HUES64 (cell line): Measurements from ENCODE around the gene SNTG2.

Source experiments
- H3K27ac ChIP-seq: 2 replicates; pipeline ENCODE4 v1.7.0; 2013; ENCODE audit warnings: low read depth, low read length, inconsistent platforms
- H3K27me3 ChIP-seq: 2 replicates; pipeline ENCODE4 v1.6.1; 2013; ENCODE audit warnings: mild to moderate bottlenecking, low read length; ENCODE audit not compliant: insufficient read depth
- H3K36me3 ChIP-seq: 2 replicates; pipeline ENCODE4 v1.6.1; 2013; ENCODE audit warnings: mild to moderate bottlenecking, low read length; ENCODE audit not compliant: insufficient read depth
- H3K4me1 ChIP-seq: 2 replicates; pipeline ENCODE4 v1.6.1; 2013; ENCODE audit warnings: mild to moderate bottlenecking, low read length, moderate library complexity; ENCODE audit not compliant: insufficient read depth
- H3K4me3 ChIP-seq: 2 replicates; pipeline ENCODE4 v1.5.1; 2013; ENCODE audit warnings: mild to moderate bottlenecking, low read length, moderate library complexity
- H3K9ac ChIP-seq: 2 replicates; pipeline ENCODE4 v1.6.1; 2013; ENCODE audit warnings: mild to moderate bottlenecking, low read depth, low read length
- H3K9me3 ChIP-seq: 2 replicates; pipeline ENCODE4 v1.6.1; 2013; ENCODE audit warnings: low read depth, low read length; ENCODE audit not compliant: insufficient read depth
- WGBS: fragments of 150-250, 120-280 bp; methylation state at CpG from one replicate; pipeline ENCODE4 v1.1.7; 2013; ENCODE audit warnings: missing lambda C conversion rate; 5-methylcytosine and 5-hydroxymethylcytosine counted together

Gene SNTG2

GRCh38 chr2:1363367-1363766 is 412.7 kb downstream of the SNTG2 start:
- H3K9me3 ChIP-seq, result no peaks in the 10 kb centered on the region

DNA sequence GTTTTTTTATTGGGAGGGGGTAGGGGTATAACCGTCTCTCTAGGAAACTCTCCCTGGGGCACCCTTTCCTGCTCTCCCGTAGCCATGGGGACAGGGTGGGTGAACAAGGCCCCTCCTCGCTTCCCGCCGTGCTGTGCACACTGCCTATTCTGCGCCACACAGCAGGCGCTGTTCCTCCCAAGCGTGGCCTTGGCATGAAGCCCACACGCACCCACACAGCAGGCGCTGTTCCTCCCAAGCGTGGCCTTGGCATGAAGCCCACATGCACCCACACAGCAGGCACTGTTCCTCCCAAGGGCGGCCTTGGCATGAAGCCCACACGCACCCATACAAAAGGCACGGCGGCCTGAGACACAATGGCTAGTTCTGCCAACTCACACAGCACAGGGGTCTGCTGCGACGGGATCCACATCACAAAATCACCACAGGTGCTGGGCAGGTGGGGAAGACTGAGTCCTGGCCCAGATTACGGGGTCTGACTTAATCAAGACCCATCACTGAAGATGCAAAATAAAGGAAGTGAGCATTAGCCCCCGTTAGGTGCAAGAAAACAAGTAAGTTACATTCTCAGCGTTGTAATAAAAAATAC is 416.0 kb downstream of the SNTG2 start:
- Histone ChIP-seq H3K9ac (no peak overlapping the region), H3K9me3 (no peaks in the 10 kb centered on the region), H3K4me3 (no peak overlapping the region), H3K36me3 (no peaks in the 10 kb centered on the region), H3K27me3 (no peaks in the 10 kb centered on the region), H3K4me1 (no peaks in the 10 kb centered on the region), H3K27ac (no peak overlapping the region)
- WGBS, result 94% methylated on average over 20 of the region's 20 CpGs

More at GRCh38 chr2:1363367-1363766, 412.7 kb downstream of the SNTG2 start:
- H3K9ac ChIP-seq, result no peak overlapping the region
- WGBS, result 97% methylated on average over 2 of the region's 2 CpGs
- H3K27ac ChIP-seq, result no peak overlapping the region
- H3K36me3 ChIP-seq, result no peaks in the 10 kb centered on the region
- H3K4me3 ChIP-seq, result no peak overlapping the region
- no peaks in the 10 kb centered on the region for H3K27me3 ChIP-seq
- H3K4me1 ChIP-seq, result no peaks in the 10 kb centered on the region

- H3K27me3 ChIP-seq, result no peaks in the 10 kb centered on the region
- 93% methylated on average over 9 of the region's 9 CpGs for WGBS
Observed at GRCh38 chr2:1367601-1368000, 417.0 kb downstream of the SNTG2 start.

DNA sequence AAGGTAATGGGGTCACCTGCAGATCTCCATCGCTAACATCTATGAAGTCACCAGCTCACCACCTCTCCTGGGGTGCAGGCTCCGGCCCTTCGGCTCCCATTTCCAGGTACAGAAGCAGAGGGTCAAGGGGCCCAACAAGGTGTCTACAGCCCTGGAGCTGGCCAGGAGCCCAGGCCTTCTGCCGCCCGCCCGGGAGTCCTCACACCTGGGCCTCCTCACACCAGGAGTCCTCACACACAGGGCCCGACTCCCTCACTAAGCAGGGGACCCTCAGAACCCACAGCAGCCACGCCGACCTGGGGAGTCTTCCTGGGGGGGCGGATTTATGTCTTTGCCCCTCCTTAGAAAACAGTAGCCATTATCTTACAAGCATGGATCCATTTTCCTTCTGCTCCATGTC is 419.3 kb downstream of the SNTG2 start:
- no peak overlapping the region for H3K9ac ChIP-seq
- no peak overlapping the region for H3K4me3 ChIP-seq
- 92% methylated on average over 10 of the region's 10 CpGs for WGBS
- H3K27ac ChIP-seq, result no peak overlapping the region
- H3K4me1 ChIP-seq, result no peaks in the 10 kb centered on the region
- no peaks in the 10 kb centered on the region for H3K9me3 ChIP-seq
- no peaks in the 10 kb centered on the region for H3K27me3 ChIP-seq
- H3K36me3 ChIP-seq, result no peaks in the 10 kb centered on the region

More at GRCh38 chr2:1367601-1368000, 417.0 kb downstream of the SNTG2 start:
- no peaks in the 10 kb centered on the region for H3K4me1 ChIP-seq
- H3K9ac ChIP-seq, result no peak overlapping the region
- no peaks in the 10 kb centered on the region for H3K36me3 ChIP-seq
- no peak overlapping the region for H3K27ac ChIP-seq
- H3K9me3 ChIP-seq, result no peaks in the 10 kb centered on the region
- no peak overlapping the region for H3K4me3 ChIP-seq

GRCh38 chr2:1370461-1370860 is 419.8 kb downstream of the SNTG2 start:
- Histone ChIP-seq H3K4me3 (no peak overlapping the region), H3K9me3 (no peaks in the 10 kb centered on the region), H3K4me1 (no peaks in the 10 kb centered on the region), H3K9ac (no peak overlapping the region), H3K27ac (no peak overlapping the region), H3K36me3 (no peaks in the 10 kb centered on the region), H3K27me3 (no peaks in the 10 kb centered on the region)
- 91% methylated on average over 4 of the region's 4 CpGs for WGBS

- H3K4me1 ChIP-seq, result no peaks in the 10 kb centered on the region
- 95% methylated on average over 11 of the region's 11 CpGs for WGBS
Observed at GRCh38 chr2:1371082-1371481, 420.4 kb downstream of the SNTG2 start.

GRCh38 chr2:1373830-1374229 is 423.2 kb downstream of the SNTG2 start:
- Histone ChIP-seq H3K27me3 (no peaks in the 10 kb centered on the region), H3K4me1 (no peaks in the 10 kb centered on the region), H3K27ac (no peak overlapping the region), H3K9me3 (no peaks in the 10 kb centered on the region), H3K9ac (no peak overlapping the region), H3K36me3 (no peaks in the 10 kb centered on the region), H3K4me3 (no peak overlapping the region)
- 90% methylated on average over 12 of the region's 12 CpGs for WGBS

More at GRCh38 chr2:1371082-1371481, 420.4 kb downstream of the SNTG2 start:
- H3K27me3 ChIP-seq, result no peaks in the 10 kb centered on the region
- H3K27ac ChIP-seq, result no peak overlapping the region
- H3K9me3 ChIP-seq, result no peaks in the 10 kb centered on the region
- no peak overlapping the region for H3K4me3 ChIP-seq
- no peaks in the 10 kb centered on the region for H3K36me3 ChIP-seq
- H3K9ac ChIP-seq, result no peak overlapping the region

DNA sequence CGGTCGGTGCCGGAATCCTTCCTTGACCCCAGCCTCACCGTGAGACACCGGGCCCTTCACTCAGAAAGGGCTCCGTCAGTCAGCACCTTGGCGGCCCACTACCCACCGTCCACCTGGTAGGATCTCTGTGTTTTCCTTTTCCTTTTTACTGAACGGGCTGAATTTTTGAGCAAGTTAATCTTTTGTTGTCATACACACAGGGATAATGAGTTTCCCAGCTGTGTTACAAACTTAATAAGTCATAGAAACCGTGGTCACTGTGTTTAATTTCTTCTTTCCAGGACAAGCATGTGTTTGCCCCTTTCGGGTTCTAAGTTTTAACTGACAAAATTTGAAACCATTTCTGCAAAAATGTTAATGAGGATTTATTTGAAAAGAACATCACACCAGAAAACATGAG is 423.6 kb downstream of the SNTG2 start:
- no peak overlapping the region for H3K4me3 ChIP-seq
- H3K27ac ChIP-seq, result no peak overlapping the region
- H3K36me3 ChIP-seq, result no peaks in the 10 kb centered on the region
- H3K9ac ChIP-seq, result no peak overlapping the region
- no peaks in the 10 kb centered on the region for H3K9me3 ChIP-seq
- H3K27me3 ChIP-seq, result no peaks in the 10 kb centered on the region
- no peaks in the 10 kb centered on the region for H3K4me1 ChIP-seq
- 95% methylated on average over 11 of the region's 11 CpGs for WGBS

DNA sequence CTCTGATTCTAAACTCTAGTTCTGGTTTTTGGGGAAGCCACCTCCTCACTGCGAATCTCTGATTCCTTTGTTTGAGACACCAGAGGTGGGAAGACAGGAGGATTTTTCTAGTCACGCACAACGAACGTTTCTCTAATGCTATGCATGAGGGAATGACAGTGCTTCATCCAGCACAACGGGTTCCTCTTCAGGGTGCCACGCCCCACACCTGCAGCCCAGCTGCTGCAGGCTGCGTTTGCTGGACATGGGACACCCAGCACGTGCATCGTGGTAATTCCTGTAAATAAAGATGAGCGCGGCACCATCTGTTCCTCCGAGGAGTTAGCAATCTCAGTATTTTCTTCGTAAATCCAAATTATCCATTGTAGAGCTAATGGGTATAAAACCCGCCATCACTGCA is 425.1 kb downstream of the SNTG2 start:
- no peak overlapping the region for H3K27ac ChIP-seq
- H3K9me3 ChIP-seq, result no peaks in the 10 kb centered on the region
- no peaks in the 10 kb centered on the region for H3K36me3 ChIP-seq
- H3K27me3 ChIP-seq, result no peaks in the 10 kb centered on the region
- H3K9ac ChIP-seq, result no peak overlapping the region
- H3K4me1 ChIP-seq, result no peaks in the 10 kb centered on the region
- no peak overlapping the region for H3K4me3 ChIP-seq
- WGBS, result 95% methylated on average over 14 of the region's 14 CpGs

GRCh38 chr2:1377473-1377872 is 426.8 kb downstream of the SNTG2 start:
- 90% methylated on average over 6 of the region's 6 CpGs for WGBS
- no peaks in the 10 kb centered on the region for H3K9me3 ChIP-seq
- no peak overlapping the region for H3K9ac ChIP-seq
- no peak overlapping the region for H3K27ac ChIP-seq
- H3K36me3 ChIP-seq, result no peaks in the 10 kb centered on the region
- H3K4me1 ChIP-seq, result no peaks in the 10 kb centered on the region
- H3K4me3 ChIP-seq, result no peak overlapping the region
- H3K27me3 ChIP-seq, result no peaks in the 10 kb centered on the region; the same call in 1 of the 2 replicates

DNA sequence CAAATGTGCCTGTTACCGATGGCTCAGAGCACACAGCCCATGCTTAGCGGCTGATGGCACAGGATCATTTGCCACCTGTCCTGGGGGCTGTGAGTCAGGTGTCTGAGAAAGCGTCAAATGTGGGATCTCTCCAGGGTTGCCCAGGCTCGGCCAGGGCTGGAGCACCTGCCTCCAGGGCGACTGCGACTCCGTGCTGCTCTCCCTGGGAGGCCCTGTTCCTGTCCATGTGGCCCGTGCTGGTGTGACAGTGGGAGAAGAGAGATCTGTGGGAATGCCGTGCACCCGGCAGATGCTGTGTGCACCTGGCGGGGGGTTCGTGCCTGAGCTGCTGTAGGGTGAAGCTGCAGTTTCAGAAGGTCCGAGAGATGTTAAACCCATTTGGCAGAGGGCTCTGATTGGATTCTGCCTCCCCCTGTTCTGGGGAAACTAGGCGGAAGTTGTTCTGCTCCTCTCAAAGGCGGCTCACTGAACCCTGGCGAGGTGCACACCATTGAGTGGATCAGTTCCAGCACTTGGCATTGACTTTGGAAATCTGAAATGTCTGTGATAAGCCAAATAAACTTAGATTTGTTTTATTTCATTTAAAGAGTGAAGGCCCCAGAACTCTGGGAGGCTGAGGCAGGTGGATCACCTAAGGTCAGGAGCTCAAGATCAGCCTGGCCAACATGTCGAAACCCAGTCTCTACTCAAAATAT is 428.0 kb downstream of the SNTG2 start:
- H3K9ac ChIP-seq, result no peak overlapping the region
- no peak overlapping the region for H3K4me3 ChIP-seq
- H3K9me3 ChIP-seq, result no peaks in the 10 kb centered on the region
- no peaks in the 10 kb centered on the region for H3K4me1 ChIP-seq
- H3K36me3 ChIP-seq, result no peaks in the 10 kb centered on the region
- H3K27me3 ChIP-seq, result no peaks in the 10 kb centered on the region; the same call in 1 of the 2 replicates
- no peak overlapping the region for H3K27ac ChIP-seq
- WGBS, result 90% methylated on average over 17 of the region's 17 CpGs
